ENCODE data around the gene HLF. TPM values are rescaled to one million over a fixed set of nuclear protein-coding genes. Genes with fewer than 3 reads are reported as not detected.

Gene HLF
- total and polyA plus RNA-seq, 10 of the 15 experiments (the other 5 are each of a cell fraction or from before 2014, with no cell fraction given), result 0.01 to 0.33 (median 0.20) TPM; not detected in 3

DNA sequence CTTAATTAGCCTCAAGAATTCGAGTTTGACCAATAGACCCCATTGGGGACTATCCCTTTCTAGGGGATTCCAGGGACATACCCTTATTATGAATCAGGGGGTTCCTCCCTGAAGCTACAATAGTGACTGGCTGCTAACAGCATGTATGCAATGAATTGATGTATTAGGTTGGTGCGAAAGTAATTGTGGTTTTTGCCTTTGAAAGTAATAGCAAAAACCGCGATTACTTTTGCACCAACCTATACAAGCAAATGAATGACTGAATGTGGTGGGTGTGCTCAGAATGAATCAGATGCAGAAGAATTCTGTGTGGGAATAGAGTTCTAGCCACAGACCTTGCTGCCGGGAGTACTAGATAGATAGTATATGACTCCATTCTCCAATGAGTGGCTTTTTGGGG lies 76.7 kb downstream of the HLF start (continued):
- TF ChIP-seq MEF2B (IDR thresholded peaks at IDR 0.05; ENCODE audit: partially characterized antibody, poor library complexity, severe bottlenecking) (peak; percentile 51), SIN3A (IDR thresholded peaks at IDR 0.05; ENCODE audit: low read depth, low read length) (no peak), IKZF2 (IDR thresholded peaks at IDR 0.05) (peak; percentile 37 to 71; a peak in 2 of 4 replicates), HCFC1 (IDR thresholded peaks at IDR 0.05; ENCODE audit: low read length) (no peak), BMI1 (IDR thresholded peaks at IDR 0.05; ENCODE audit: borderline replicate concordance) (no peak), BCL11A (IDR thresholded peaks at IDR 0.05; ENCODE audit: low read depth, low read length) (peak; percentile 88), JUNB (IDR thresholded peaks at IDR 0.05) (peak; percentile 74), ZNF207 (IDR thresholded peaks at IDR 0.05; ENCODE audit: borderline replicate concordance) (no peak), SP1 (IDR thresholded peaks at IDR 0.05; ENCODE audit: low read depth, low read length) (no peak), PAX5 (IDR thresholded peaks at IDR 0.05; ENCODE audit: borderline replicate concordance, low read depth, low read length) (0 out of 2 replicates have a peak, but pooled peaks have one; percentile 13)
- TF ChIP-seq, protein P1, sequence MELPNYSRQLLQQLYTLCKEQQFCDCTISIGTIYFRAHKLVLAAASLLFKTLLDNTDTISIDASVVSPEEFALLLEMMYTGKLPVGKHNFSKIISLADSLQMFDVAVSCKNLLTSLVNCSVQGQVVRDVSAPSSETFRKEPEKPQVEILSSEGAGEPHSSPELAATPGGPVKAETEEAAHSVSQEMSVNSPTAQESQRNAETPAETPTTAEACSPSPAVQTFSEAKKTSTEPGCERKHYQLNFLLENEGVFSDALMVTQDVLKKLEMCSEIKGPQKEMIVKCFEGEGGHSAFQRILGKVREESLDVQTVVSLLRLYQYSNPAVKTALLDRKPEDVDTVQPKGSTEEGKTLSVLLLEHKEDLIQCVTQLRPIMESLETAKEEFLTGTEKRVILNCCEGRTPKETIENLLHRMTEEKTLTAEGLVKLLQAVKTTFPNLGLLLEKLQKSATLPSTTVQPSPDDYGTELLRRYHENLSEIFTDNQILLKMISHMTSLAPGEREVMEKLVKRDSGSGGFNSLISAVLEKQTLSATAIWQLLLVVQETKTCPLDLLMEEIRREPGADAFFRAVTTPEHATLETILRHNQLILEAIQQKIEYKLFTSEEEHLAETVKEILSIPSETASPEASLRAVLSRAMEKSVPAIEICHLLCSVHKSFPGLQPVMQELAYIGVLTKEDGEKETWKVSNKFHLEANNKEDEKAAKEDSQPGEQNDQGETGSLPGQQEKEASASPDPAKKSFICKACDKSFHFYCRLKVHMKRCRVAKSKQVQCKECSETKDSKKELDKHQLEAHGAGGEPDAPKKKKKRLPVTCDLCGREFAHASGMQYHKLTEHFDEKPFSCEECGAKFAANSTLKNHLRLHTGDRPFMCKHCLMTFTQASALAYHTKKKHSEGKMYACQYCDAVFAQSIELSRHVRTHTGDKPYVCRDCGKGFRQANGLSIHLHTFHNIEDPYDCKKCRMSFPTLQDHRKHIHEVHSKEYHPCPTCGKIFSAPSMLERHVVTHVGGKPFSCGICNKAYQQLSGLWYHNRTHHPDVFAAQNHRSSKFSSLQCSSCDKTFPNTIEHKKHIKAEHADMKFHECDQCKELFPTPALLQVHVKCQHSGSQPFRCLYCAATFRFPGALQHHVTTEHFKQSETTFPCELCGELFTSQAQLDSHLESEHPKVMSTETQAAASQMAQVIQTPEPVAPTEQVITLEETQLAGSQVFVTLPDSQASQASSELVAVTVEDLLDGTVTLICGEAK (IDR thresholded peaks at IDR 0.05; ENCODE audit: borderline replicate concordance), result peak; percentile 56; the same call in 1 of the 2 replicates
- TF ChIP-seq, protein P2, sequence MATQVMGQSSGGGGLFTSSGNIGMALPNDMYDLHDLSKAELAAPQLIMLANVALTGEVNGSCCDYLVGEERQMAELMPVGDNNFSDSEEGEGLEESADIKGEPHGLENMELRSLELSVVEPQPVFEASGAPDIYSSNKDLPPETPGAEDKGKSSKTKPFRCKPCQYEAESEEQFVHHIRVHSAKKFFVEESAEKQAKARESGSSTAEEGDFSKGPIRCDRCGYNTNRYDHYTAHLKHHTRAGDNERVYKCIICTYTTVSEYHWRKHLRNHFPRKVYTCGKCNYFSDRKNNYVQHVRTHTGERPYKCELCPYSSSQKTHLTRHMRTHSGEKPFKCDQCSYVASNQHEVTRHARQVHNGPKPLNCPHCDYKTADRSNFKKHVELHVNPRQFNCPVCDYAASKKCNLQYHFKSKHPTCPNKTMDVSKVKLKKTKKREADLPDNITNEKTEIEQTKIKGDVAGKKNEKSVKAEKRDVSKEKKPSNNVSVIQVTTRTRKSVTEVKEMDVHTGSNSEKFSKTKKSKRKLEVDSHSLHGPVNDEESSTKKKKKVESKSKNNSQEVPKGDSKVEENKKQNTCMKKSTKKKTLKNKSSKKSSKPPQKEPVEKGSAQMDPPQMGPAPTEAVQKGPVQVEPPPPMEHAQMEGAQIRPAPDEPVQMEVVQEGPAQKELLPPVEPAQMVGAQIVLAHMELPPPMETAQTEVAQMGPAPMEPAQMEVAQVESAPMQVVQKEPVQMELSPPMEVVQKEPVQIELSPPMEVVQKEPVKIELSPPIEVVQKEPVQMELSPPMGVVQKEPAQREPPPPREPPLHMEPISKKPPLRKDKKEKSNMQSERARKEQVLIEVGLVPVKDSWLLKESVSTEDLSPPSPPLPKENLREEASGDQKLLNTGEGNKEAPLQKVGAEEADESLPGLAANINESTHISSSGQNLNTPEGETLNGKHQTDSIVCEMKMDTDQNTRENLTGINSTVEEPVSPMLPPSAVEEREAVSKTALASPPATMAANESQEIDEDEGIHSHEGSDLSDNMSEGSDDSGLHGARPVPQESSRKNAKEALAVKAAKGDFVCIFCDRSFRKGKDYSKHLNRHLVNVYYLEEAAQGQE (IDR thresholded peaks at IDR 0.05; ENCODE audit: low read depth, low read length), result no peak
- TF ChIP-seq, protein P3, sequence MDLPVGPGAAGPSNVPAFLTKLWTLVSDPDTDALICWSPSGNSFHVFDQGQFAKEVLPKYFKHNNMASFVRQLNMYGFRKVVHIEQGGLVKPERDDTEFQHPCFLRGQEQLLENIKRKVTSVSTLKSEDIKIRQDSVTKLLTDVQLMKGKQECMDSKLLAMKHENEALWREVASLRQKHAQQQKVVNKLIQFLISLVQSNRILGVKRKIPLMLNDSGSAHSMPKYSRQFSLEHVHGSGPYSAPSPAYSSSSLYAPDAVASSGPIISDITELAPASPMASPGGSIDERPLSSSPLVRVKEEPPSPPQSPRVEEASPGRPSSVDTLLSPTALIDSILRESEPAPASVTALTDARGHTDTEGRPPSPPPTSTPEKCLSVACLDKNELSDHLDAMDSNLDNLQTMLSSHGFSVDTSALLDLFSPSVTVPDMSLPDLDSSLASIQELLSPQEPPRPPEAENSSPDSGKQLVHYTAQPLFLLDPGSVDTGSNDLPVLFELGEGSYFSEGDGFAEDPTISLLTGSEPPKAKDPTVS (IDR thresholded peaks at IDR 0.05; ENCODE audit: low read depth, low read length), result no peak
- TF ChIP-seq, protein P4, sequence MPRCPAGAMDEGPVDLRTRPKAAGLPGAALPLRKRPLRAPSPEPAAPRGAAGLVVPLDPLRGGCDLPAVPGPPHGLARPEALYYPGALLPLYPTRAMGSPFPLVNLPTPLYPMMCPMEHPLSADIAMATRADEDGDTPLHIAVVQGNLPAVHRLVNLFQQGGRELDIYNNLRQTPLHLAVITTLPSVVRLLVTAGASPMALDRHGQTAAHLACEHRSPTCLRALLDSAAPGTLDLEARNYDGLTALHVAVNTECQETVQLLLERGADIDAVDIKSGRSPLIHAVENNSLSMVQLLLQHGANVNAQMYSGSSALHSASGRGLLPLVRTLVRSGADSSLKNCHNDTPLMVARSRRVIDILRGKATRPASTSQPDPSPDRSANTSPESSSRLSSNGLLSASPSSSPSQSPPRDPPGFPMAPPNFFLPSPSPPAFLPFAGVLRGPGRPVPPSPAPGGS (IDR thresholded peaks at IDR 0.05; ENCODE audit: borderline replicate concordance, insufficient read depth, low read depth, low read length, poor library complexity, severe bottlenecking), result peak; percentile 46
- TF ChIP-seq, protein P5, sequence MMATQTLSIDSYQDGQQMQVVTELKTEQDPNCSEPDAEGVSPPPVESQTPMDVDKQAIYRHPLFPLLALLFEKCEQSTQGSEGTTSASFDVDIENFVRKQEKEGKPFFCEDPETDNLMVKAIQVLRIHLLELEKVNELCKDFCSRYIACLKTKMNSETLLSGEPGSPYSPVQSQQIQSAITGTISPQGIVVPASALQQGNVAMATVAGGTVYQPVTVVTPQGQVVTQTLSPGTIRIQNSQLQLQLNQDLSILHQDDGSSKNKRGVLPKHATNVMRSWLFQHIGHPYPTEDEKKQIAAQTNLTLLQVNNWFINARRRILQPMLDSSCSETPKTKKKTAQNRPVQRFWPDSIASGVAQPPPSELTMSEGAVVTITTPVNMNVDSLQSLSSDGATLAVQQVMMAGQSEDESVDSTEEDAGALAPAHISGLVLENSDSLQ (IDR thresholded peaks at IDR 0.05), result peak; percentile 28; the same call in 1 of the 2 replicates
- TF ChIP-seq, protein P6, sequence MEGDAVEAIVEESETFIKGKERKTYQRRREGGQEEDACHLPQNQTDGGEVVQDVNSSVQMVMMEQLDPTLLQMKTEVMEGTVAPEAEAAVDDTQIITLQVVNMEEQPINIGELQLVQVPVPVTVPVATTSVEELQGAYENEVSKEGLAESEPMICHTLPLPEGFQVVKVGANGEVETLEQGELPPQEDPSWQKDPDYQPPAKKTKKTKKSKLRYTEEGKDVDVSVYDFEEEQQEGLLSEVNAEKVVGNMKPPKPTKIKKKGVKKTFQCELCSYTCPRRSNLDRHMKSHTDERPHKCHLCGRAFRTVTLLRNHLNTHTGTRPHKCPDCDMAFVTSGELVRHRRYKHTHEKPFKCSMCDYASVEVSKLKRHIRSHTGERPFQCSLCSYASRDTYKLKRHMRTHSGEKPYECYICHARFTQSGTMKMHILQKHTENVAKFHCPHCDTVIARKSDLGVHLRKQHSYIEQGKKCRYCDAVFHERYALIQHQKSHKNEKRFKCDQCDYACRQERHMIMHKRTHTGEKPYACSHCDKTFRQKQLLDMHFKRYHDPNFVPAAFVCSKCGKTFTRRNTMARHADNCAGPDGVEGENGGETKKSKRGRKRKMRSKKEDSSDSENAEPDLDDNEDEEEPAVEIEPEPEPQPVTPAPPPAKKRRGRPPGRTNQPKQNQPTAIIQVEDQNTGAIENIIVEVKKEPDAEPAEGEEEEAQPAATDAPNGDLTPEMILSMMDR (IDR thresholded peaks at IDR 0.05 in 2 of 3, conservative IDR thresholded peaks at IDR 0.05 in 1 of 3; ENCODE audit: control insufficient read depth in 2 of 3, extremely low read depth in 1 of 3, insufficient read depth in 1 of 3, low read depth in 3 of 3, low read length in 3 of 3), result no peak

Measured in GM12878 (cell line).